Thyroid gland (tissue), 4 donors: Measurements from ENCODE around the gene KCNMB2.

Experiments used
- POLR2A ChIP-seq, 2 donors: fragments of 450-650 bp; IDR thresholded peaks; one replicate each; pipeline ENCODE4 v1.6.1; 2017; ENCODE audit warnings: antibody characterized with exemption in 2 of 2, mild to moderate bottlenecking in 2 of 2, moderate library complexity in 1 of 2
- TF ChIP-seq, protein P1 (sequence below), 6 experiments: fragments of 200-600 bp in 3 of 6; fragments of 450-650 bp in 3 of 6; sonication (generic) in 3 of 6; IDR thresholded peaks; one replicate each; pipeline ENCODE4 v1.5.1; 2016 to 2019; ENCODE audit warnings: antibody characterized with exemption in 6 of 6, mild to moderate bottlenecking in 2 of 6, inconsistent platforms in 1 of 6, moderate library complexity in 1 of 6

DNA sequence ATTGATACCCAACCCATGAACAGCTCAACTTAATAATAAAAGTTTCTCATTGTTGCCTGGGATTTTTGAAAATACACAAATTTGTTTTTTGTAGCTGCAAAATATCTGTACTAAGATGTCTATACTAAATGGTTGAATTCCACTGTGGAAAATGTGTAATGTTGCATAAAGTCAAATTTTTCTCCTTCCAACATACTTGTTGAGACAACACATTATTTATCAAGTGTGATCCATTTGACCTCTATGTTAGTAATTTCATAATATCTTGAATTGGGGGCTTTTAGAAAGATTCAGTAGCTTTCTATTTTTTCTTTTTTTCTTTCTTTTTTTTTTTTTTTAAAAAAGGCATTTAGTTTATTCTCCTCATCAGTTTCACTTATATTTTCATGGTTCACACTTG lies 88.0 kb downstream of the KCNMB2 start:
- TF ChIP-seq, protein P1, sequence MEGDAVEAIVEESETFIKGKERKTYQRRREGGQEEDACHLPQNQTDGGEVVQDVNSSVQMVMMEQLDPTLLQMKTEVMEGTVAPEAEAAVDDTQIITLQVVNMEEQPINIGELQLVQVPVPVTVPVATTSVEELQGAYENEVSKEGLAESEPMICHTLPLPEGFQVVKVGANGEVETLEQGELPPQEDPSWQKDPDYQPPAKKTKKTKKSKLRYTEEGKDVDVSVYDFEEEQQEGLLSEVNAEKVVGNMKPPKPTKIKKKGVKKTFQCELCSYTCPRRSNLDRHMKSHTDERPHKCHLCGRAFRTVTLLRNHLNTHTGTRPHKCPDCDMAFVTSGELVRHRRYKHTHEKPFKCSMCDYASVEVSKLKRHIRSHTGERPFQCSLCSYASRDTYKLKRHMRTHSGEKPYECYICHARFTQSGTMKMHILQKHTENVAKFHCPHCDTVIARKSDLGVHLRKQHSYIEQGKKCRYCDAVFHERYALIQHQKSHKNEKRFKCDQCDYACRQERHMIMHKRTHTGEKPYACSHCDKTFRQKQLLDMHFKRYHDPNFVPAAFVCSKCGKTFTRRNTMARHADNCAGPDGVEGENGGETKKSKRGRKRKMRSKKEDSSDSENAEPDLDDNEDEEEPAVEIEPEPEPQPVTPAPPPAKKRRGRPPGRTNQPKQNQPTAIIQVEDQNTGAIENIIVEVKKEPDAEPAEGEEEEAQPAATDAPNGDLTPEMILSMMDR (IDR thresholded peaks at IDR 0.05), result no peak
- no peak for TF ChIP-seq POLR2A (IDR thresholded peaks at IDR 0.05)
